Endothelial cell of umbilical vein (primary cell): ENCODE data around the gene CHML.

ENCODE experiments used
- EZH2 ChIP-seq: IDR thresholded peaks from 2 replicates; pipeline ENCODE4 v1.6.1; 2012; ENCODE audit warnings: borderline replicate concordance, low read depth, mild to moderate bottlenecking, moderate library complexity, low read length, inconsistent platforms; ENCODE audit not compliant: severe bottlenecking
- POLR2A ChIP-seq: IDR thresholded peaks from 2 replicates; pipeline ENCODE4 v1.6.1; 2012; ENCODE audit warnings: low read depth, mild to moderate bottlenecking, control low read depth, low read length
- POLR2AphosphoS5 ChIP-seq: IDR thresholded peaks from 2 replicates; pipeline ENCODE4 v1.6.1; 2012; ENCODE audit warnings: low read depth, mild to moderate bottlenecking, control low read depth, low read length, moderate library complexity; ENCODE audit not compliant: insufficient read depth

DNA sequence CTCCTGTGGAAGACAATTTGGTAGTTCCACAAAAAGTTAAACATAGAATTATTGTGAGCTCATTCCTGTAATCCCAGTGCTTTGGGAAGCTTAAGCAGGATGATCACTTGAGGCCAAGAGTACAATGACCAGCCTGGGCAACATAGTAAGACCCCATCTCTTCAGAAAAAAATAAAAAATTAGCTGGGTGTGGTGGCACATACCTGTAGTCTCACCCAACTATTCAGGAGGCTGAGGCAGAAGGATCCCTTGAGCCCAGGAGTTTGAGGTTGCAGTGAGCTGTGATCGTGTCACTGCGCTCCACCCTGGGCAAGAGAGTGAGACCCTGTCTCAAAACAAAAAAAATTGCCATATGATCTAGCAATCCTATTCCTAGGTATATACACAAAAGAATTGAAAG lies 4.1 kb upstream of the CHML start:
- TF ChIP-seq EZH2 (no peak), POLR2AphosphoS5 (no peak), POLR2A (no peak)
